DND-41 (cell line): ENCODE results near the gene ADAM20.

Source experiments
- CTCF ChIP-seq: IDR thresholded peaks from 2 replicates; pipeline ENCODE4 v1.5.1; 2012; ENCODE audit warnings: borderline replicate concordance, low read length, moderate library complexity, mild to moderate bottlenecking; ENCODE audit not compliant: poor library complexity, severe bottlenecking; ENCODE audit errors: extremely low read depth
- EZH2 ChIP-seq: IDR thresholded peaks from 3 replicates; pipeline ENCODE4 v1.6.1; 2012; ENCODE audit warnings: borderline replicate concordance, low read depth, mild to moderate bottlenecking, moderate library complexity, low read length, inconsistent platforms; ENCODE audit not compliant: severe bottlenecking

- TF ChIP-seq CTCF (no peak), EZH2 (no peak)
Measured at GRCh38 chr14:70527501-70528105, 7.2 kb downstream of the ADAM20 start.
